ENCODE data around the gene RSKR.
"Not testable (repeated sequence)": the region's sequence is repeated elsewhere in the genome, so short reads cannot be mapped to it uniquely, and the experiment has no call there.

RSKR gene

GRCh38 chr17:28613931-28614381 is at the start of gene RSKR:
Gene RSKR, minus strand, starts transcription at chr17:28614185. Its CDS starts 24 bp downstream, at chr17:28614161.
- H3K9ac ChIP-seq = no peak within 1 kb of the TSS
- H4K20me1 ChIP-seq (ENCODE audit: insufficient read depth) = no peaks in the 10 kb centered on the region
- TF ChIP-seq, protein P1, sequence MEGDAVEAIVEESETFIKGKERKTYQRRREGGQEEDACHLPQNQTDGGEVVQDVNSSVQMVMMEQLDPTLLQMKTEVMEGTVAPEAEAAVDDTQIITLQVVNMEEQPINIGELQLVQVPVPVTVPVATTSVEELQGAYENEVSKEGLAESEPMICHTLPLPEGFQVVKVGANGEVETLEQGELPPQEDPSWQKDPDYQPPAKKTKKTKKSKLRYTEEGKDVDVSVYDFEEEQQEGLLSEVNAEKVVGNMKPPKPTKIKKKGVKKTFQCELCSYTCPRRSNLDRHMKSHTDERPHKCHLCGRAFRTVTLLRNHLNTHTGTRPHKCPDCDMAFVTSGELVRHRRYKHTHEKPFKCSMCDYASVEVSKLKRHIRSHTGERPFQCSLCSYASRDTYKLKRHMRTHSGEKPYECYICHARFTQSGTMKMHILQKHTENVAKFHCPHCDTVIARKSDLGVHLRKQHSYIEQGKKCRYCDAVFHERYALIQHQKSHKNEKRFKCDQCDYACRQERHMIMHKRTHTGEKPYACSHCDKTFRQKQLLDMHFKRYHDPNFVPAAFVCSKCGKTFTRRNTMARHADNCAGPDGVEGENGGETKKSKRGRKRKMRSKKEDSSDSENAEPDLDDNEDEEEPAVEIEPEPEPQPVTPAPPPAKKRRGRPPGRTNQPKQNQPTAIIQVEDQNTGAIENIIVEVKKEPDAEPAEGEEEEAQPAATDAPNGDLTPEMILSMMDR (conservative IDR thresholded peaks at IDR 0.05; ENCODE audit: low read depth, low read length) = no peak
- no peaks in the 10 kb centered on the region for H3K79me2 ChIP-seq (ENCODE audit: insufficient read depth, low read depth)
- H3K4me1 ChIP-seq (ENCODE audit: low read depth, poor library complexity, severe bottlenecking) = peaks cover 4% of the 10 kb centered on the region
- no peak within 1 kb of the TSS for H2AFZ ChIP-seq (ENCODE audit: low read depth)
- H3K36me3 ChIP-seq (ENCODE audit: insufficient read depth) = peaks cover 20% of the 10 kb centered on the region; the same call in 1 of the 2 replicates
- H3K27ac ChIP-seq = no peak within 1 kb of the TSS
- no peak within 1 kb of the TSS for H3K4me3 ChIP-seq (IDR thresholded peaks at IDR 0.05; ENCODE audit: insufficient read depth, low read depth, low read length)
- H3K4me2 ChIP-seq = no peak within 1 kb of the TSS
- no peaks in the 10 kb centered on the region for H3K27me3 ChIP-seq (ENCODE audit: insufficient read depth, low read depth)

- Histone ChIP-seq H3K27ac (no peak overlapping the region), H3K9ac (no peak overlapping the region), H3K36me3 (ENCODE audit: insufficient read depth) (no peaks in the 10 kb centered on the region)
Observed at GRCh38 chr17:28663723-28664122, 49.7 kb upstream of the RSKR start.

GRCh38 chr17:28662527-28662829 is 48.5 kb upstream of the RSKR start:
- Histone ChIP-seq H3K4me1 (ENCODE audit: low read depth, poor library complexity, severe bottlenecking) (peaks cover 24% of the 10 kb centered on the region), H3K4me3 (IDR thresholded peaks at IDR 0.05; ENCODE audit: insufficient read depth, low read depth, low read length) (no peak overlapping the region), H4K20me1 (ENCODE audit: insufficient read depth) (no peaks in the 10 kb centered on the region), H3K27ac (peak overlapping the region; percentile 73), H3K36me3 (ENCODE audit: insufficient read depth) (no peaks in the 10 kb centered on the region), H3K79me2 (ENCODE audit: insufficient read depth, low read depth) (peaks cover 74% of the 10 kb centered on the region), H3K4me2 (peak overlapping the region; percentile 93), H2AFZ (ENCODE audit: low read depth) (peak overlapping the region; percentile 85), H3K9ac (peak overlapping the region; percentile 78), H3K27me3 (ENCODE audit: insufficient read depth, low read depth) (no peaks in the 10 kb centered on the region)
- TF ChIP-seq, protein P1 (conservative IDR thresholded peaks at IDR 0.05; ENCODE audit: low read depth, low read length) = no peak

More at GRCh38 chr17:28663723-28664122, 49.7 kb upstream of the RSKR start:
- no peak overlapping the region for H3K4me3 ChIP-seq (IDR thresholded peaks at IDR 0.05; ENCODE audit: insufficient read depth, low read depth, low read length)
- H3K4me1 ChIP-seq (ENCODE audit: low read depth, poor library complexity, severe bottlenecking) = peaks cover 24% of the 10 kb centered on the region
- TF ChIP-seq, protein P1 (conservative IDR thresholded peaks at IDR 0.05; ENCODE audit: low read depth, low read length) = no peak
- peak overlapping the region; percentile 93; the same call in 1 of the 2 replicates for H3K4me2 ChIP-seq
- peaks cover 87% of the 10 kb centered on the region for H3K79me2 ChIP-seq (ENCODE audit: insufficient read depth, low read depth)
- H4K20me1 ChIP-seq (ENCODE audit: insufficient read depth) = no peaks in the 10 kb centered on the region
- no peak overlapping the region for H2AFZ ChIP-seq (ENCODE audit: low read depth)
- H3K27me3 ChIP-seq (ENCODE audit: insufficient read depth, low read depth) = no peaks in the 10 kb centered on the region

DNA sequence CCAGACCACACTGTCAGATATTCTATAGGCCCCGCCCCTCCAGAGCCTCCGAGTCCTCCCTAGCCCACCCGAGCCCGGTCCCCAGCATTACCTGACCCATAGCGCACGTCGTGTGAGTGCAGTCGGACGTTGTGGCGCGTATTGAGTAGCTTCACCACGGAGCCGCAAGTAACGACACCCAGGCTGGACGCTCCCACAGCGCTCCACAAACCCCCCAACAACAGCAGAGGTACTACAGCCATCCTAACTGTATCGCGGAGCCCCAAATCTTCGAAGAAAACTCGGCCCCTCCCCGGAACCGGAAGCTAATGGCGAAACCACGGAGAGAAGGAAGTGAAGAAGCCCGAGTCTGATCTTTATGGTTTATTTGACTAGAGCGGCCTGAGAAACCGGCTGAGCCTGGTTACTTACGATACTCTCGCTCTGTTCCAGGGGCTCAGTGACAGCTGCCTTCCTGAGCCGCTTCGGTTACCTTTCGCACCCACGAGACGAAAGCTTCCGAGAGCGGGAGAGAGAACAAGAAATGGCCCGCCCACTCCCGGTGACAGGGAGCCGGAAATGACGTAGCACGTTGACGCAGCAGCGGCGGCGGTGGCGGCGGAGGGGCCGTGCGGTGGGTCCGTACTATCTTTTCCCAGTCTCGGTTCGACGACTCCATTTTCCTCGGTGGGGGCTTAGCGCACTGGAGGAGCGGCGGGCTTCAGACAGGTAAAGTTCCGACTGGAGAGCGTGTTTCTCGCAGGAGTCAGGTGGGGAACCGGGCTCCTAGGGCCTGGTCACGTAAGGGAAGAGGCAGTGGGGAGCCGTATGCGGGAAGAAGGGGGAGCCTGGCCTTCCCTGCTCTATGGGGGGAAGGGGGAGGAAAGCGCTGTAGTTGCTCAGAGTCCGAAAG is 47.9 kb upstream of the RSKR start, which contains the start of the genes SDF2 and SUPT6H:
TSS of gene SDF2 (minus strand) at position 272 of the 892 bp plus-strand sequence. CDS start at position 242, 30 bp downstream.
TSS of gene SUPT6H (plus strand) at position 571 of the 892 bp plus-strand sequence. CDS start 11,197 bp downstream, outside the sequence.
- Histone ChIP-seq H3K4me1 (ENCODE audit: low read depth, poor library complexity, severe bottlenecking) (peaks cover 24% of the 10 kb centered on the region), H3K4me2 (peak within 1 kb of the TSS; percentile 93), H3K36me3 (ENCODE audit: insufficient read depth) (peaks cover 3% of the 10 kb centered on the region; the same call in 1 of the 2 replicates), H3K27ac (peak within 1 kb of the TSS; percentile 73), H3K79me2 (ENCODE audit: insufficient read depth, low read depth) (peaks cover 72% of the 10 kb centered on the region), H2AFZ (ENCODE audit: low read depth) (peak within 1 kb of the TSS; percentile 85), H4K20me1 (ENCODE audit: insufficient read depth) (no peaks in the 10 kb centered on the region), H3K4me3 (IDR thresholded peaks at IDR 0.05; ENCODE audit: insufficient read depth, low read depth, low read length) (no peak within 1 kb of the TSS), H3K27me3 (ENCODE audit: insufficient read depth, low read depth) (no peaks in the 10 kb centered on the region), H3K9ac (peak within 1 kb of the TSS; percentile 78)
- TF ChIP-seq, protein P1 (conservative IDR thresholded peaks at IDR 0.05; ENCODE audit: low read depth, low read length) = no peak

DNA sequence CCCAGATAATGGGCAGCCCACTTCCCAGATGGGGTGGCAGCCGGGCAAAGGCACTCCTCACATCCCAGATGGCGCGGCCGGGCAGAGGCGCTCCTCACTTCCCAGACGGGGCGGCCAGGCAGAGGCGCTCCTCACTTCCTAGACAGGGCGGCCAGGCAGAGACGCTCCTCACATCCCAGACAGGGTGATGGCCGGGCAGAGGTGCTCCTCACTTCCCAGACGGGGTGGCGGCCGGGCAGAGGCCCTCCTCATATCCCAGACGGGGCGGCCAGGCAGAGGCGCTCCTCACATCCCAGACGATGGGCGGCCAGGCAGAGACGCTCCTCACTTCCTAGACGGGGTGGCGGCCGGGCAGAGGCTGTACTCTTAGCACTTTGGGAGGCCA is 45.5 kb upstream of the RSKR start:
- H3K79me2 ChIP-seq (ENCODE audit: insufficient read depth, low read depth) = peaks cover 48% of the 10 kb centered on the region
- not testable (repeated sequence) for H3K27ac ChIP-seq; H3K27me3 ChIP-seq (ENCODE audit: insufficient read depth, low read depth); H3K4me3 ChIP-seq (IDR thresholded peaks at IDR 0.05; ENCODE audit: insufficient read depth, low read depth, low read length); H3K36me3 ChIP-seq (ENCODE audit: insufficient read depth); H4K20me1 ChIP-seq (ENCODE audit: insufficient read depth); H3K9ac ChIP-seq; H2AFZ ChIP-seq (ENCODE audit: low read depth); H3K4me2 ChIP-seq
- H3K4me1 ChIP-seq (ENCODE audit: low read depth, poor library complexity, severe bottlenecking) = peaks cover 24% of the 10 kb centered on the region

DNA sequence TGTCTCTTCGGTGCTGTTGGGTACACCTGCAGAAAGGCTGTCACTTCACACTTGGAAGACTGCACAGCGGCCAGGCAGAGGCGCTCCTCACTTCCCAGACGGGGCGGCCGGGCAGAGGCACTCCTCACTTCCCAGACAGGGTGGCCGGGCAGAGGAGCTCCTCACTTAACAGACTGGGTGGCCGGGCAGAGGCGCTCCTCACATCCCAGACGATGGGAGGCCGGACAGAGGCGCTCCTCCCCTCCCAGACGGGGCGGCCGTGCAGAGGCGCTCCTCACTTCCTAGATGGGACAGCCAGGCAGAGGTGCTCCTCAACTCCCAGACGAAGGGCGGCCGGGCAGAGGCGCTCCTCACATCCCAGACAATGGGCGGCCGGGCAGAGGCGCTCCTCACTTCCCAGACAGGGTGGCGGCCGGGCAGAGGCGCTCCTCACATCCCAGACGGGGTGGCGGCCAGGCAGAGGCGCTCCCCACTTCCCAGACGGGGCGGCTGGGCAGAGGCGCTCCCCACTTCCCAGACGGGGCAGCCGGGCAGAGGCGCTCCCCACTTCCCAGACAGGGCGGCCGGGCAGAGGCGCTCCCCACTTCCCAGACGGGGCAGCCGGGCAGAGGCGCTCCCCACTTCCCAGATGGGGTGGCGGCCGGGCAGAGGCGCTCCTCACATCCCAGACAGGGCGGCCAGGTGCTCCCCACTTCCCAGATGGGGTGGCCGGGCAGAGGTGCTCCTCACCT is 44.9 kb upstream of the RSKR start:
- H3K4me3 ChIP-seq (IDR thresholded peaks at IDR 0.05; ENCODE audit: insufficient read depth, low read depth, low read length); H3K27me3 ChIP-seq (ENCODE audit: insufficient read depth, low read depth); H2AFZ ChIP-seq (ENCODE audit: low read depth); H3K36me3 ChIP-seq (ENCODE audit: insufficient read depth); H4K20me1 ChIP-seq (ENCODE audit: insufficient read depth); H3K9ac ChIP-seq; H3K27ac ChIP-seq; H3K4me2 ChIP-seq: not testable (repeated sequence)
- H3K4me1 ChIP-seq (ENCODE audit: low read depth, poor library complexity, severe bottlenecking) = peaks cover 21% of the 10 kb centered on the region
- peaks cover 43% of the 10 kb centered on the region for H3K79me2 ChIP-seq (ENCODE audit: insufficient read depth, low read depth)
